ENCODE measurements around the gene KRTAP5-4. TPM values are rescaled to one million over a fixed set of nuclear protein-coding genes. Genes with fewer than 3 reads are reported as not detected.
"Not testable (repeated sequence)": the region's sequence is repeated elsewhere in the genome, so short reads cannot be mapped to it uniquely, and the experiment has no call there.

Gene KRTAP5-4
- total RNA-seq, 1 donor from 2014 or later = not detected

GRCh38 chr11:1604181-1604580 lies 17.8 kb downstream of the KRTAP5-4 start:
- H3K4me3 Mint-ChIP-seq = no peak overlapping the region
- no peak overlapping the region for H3K27ac Mint-ChIP-seq
- no peaks in the 10 kb centered on the region for H3K36me3 Mint-ChIP-seq
- no peak for TF ChIP-seq CTCF (IDR thresholded peaks at IDR 0.05; ENCODE audit: unreplicated experiment)
- peaks cover 8% of the 10 kb centered on the region for H3K4me1 Mint-ChIP-seq
- H3K27me3 Mint-ChIP-seq (ENCODE audit: low read depth) = peaks cover 58% of the 10 kb centered on the region
- DNase-seq (ENCODE audit: low spot score in 2 of 2, unreplicated experiment in 2 of 2) = no peak
- peaks cover 10% of the 10 kb centered on the region for H3K9me3 Mint-ChIP-seq

GRCh38 chr11:1603629-1604028 lies 18.3 kb downstream of the KRTAP5-4 start:
- H3K4me1 Mint-ChIP-seq = peaks cover 8% of the 10 kb centered on the region
- no peak for DNase-seq (ENCODE audit: low spot score in 2 of 2, unreplicated experiment in 2 of 2)
- H3K36me3 Mint-ChIP-seq = no peaks in the 10 kb centered on the region
- TF ChIP-seq CTCF (IDR thresholded peaks at IDR 0.05; ENCODE audit: unreplicated experiment) = no peak
- peaks cover 60% of the 10 kb centered on the region for H3K27me3 Mint-ChIP-seq (ENCODE audit: low read depth)
- no peak overlapping the region for H3K4me3 Mint-ChIP-seq
- peaks cover 10% of the 10 kb centered on the region for H3K9me3 Mint-ChIP-seq
- no peak overlapping the region for H3K27ac Mint-ChIP-seq

GRCh38 chr11:1601663-1602062 lies 20.3 kb downstream of the KRTAP5-4 start:
- not testable (repeated sequence) for H3K4me1 Mint-ChIP-seq
- H3K27me3 Mint-ChIP-seq (ENCODE audit: low read depth) = peaks cover 60% of the 10 kb centered on the region

GRCh38 chr11:1600626-1601025 lies 21.3 kb downstream of the KRTAP5-4 start:
- Mint-ChIP-seq H3K9me3 (peaks cover 10% of the 10 kb centered on the region), H3K4me3 (no peak overlapping the region), H3K36me3 (no peaks in the 10 kb centered on the region), H3K27me3 (ENCODE audit: low read depth) (peaks cover 64% of the 10 kb centered on the region), H3K27ac (no peak overlapping the region), H3K4me1 (peaks cover 1% of the 10 kb centered on the region)
- no peak for DNase-seq (ENCODE audit: low spot score in 2 of 2, unreplicated experiment in 2 of 2)
- no peak for TF ChIP-seq CTCF (IDR thresholded peaks at IDR 0.05; ENCODE audit: unreplicated experiment)

More at GRCh38 chr11:1601663-1602062, 20.3 kb downstream of the KRTAP5-4 start:
- H3K9me3 Mint-ChIP-seq = peaks cover 10% of the 10 kb centered on the region
- H3K4me3 Mint-ChIP-seq; H3K27ac Mint-ChIP-seq; H3K36me3 Mint-ChIP-seq; DNase-seq (ENCODE audit: low spot score in 2 of 2, unreplicated experiment in 2 of 2): not testable (repeated sequence)

GRCh38 chr11:1598816-1599215 lies 23.1 kb downstream of the KRTAP5-4 start:
- Mint-ChIP-seq H3K36me3 (no peaks in the 10 kb centered on the region), H3K9me3 (peaks cover 10% of the 10 kb centered on the region), H3K4me1 (peaks cover 1% of the 10 kb centered on the region), H3K27me3 (ENCODE audit: low read depth) (peaks cover 80% of the 10 kb centered on the region), H3K27ac (no peak overlapping the region), H3K4me3 (no peak overlapping the region)
- TF ChIP-seq CTCF (IDR thresholded peaks at IDR 0.05; ENCODE audit: unreplicated experiment) = no peak
- DNase-seq (ENCODE audit: low spot score in 2 of 2, unreplicated experiment in 2 of 2) = no peak

GRCh38 chr11:1598406-1598805 lies 23.5 kb downstream of the KRTAP5-4 start:
- DNase-seq (ENCODE audit: low spot score in 2 of 2, unreplicated experiment in 2 of 2); H3K4me1 Mint-ChIP-seq; H3K27ac Mint-ChIP-seq; H3K4me3 Mint-ChIP-seq; H3K36me3 Mint-ChIP-seq: not testable (repeated sequence)
- Mint-ChIP-seq H3K27me3 (ENCODE audit: low read depth) (peaks cover 82% of the 10 kb centered on the region), H3K9me3 (peaks cover 10% of the 10 kb centered on the region)

GRCh38 chr11:1597994-1598380 lies 24.0 kb downstream of the KRTAP5-4 start, which contains the start of gene KRTAP5-2:
TSS of gene KRTAP5-2 (minus strand) at chr11:1598294. CDS start at chr11:1598250, 44 bp downstream.
- Mint-ChIP-seq H3K27ac (no peak within 1 kb of the TSS), H3K9me3 (peaks cover 10% of the 10 kb centered on the region), H3K36me3 (no peaks in the 10 kb centered on the region), H3K27me3 (ENCODE audit: low read depth) (peaks cover 82% of the 10 kb centered on the region), H3K4me1 (peaks cover 1% of the 10 kb centered on the region), H3K4me3 (no peak within 1 kb of the TSS)
- DNase-seq (ENCODE audit: low spot score in 2 of 2, unreplicated experiment in 2 of 2) = no peak
- no peak for TF ChIP-seq CTCF (IDR thresholded peaks at IDR 0.05; ENCODE audit: unreplicated experiment)
